HepG2 (cell line): ENCODE data around the gene EIF4G3. TPM values are rescaled to one million over a fixed set of nuclear protein-coding genes. Genes with fewer than 3 reads are reported as not detected.

Source experiments
- ATAC-seq: fragments of 200-7000 bp; cut with Tn5 transposase; 3 replicates; pipeline ENCODE4 v1.9.1; 2020; ENCODE audit warnings: mild to moderate bottlenecking, moderate library complexity
- BruUV-seq: library from RNA; stranded (reverse); fragments of 400-500 nt; replicated peaks from 2 replicates; lab custom pipeline; 2021; lab: Mats Ljungman, UMichigan
- CTCF ChIA-PET: fragments of 300-600 bp; formaldehyde crosslinking; extraction: SDS; loops from one replicate; lab custom pipeline; 2021; ENCODE audit warnings: low total read pairs, inconsistent platforms, low intra/inter-chr PET ratio; lab: Yijun Ruan, JAX
- POLR2A ChIA-PET: fragments of 350-600 bp; sonication (Branson Sonifier 250); formaldehyde crosslinking; loops from one replicate; lab custom pipeline; 2020; ENCODE audit warnings: antibody characterized with exemption, inconsistent platforms; lab: Yijun Ruan, JAX
- DNase-seq: peaks from one replicate; pipeline ENCODE4 v3.0.0-alpha.2; 2015; ENCODE audit warnings: low spot score
- FAIRE-seq: peaks from 3 replicates; lab custom pipeline; 2011; peaks lifted over from hg19 to GRCh38; lab: Jason Lieb, UNC
- H2AFZ ChIP-seq: one replicate; pipeline ENCODE4 v1.6.1; 2011; ENCODE audit warnings: low read length, inconsistent platforms
- H3K27ac ChIP-seq: fragments of 300-600 bp; 3 replicates; pipeline ENCODE4 v1.8.0; 2011; ENCODE audit warnings: mixed run types, mild to moderate bottlenecking, mixed read lengths, low read length, inconsistent platforms; ENCODE audit not compliant: insufficient read depth; ENCODE audit errors: extremely low read length
- H3K27me3 ChIP-seq, 2 experiments: fragments of 200-600 bp in 1 of 2; 2 replicates in 1 of 2; 3 replicates in 1 of 2; pipeline versions ENCODE4 v1.6.0 to v1.8.0; 2011; ENCODE audit warnings: low read length in 2 of 2, mild to moderate bottlenecking in 2 of 2, moderate library complexity in 2 of 2, inconsistent platforms in 1 of 2; ENCODE audit not compliant: insufficient read depth in 2 of 2, control insufficient read depth in 1 of 2
- H3K36me3 ChIP-seq, 2 experiments: fragments of 200-600 bp in 1 of 2; replicated peaks in 1 of 2; 2 replicates in 1 of 2; 3 replicates in 1 of 2; pipeline versions ENCODE4 v1.5.1 to v1.8.0; 2011; ENCODE audit warnings: low read length in 2 of 2, inconsistent platforms in 1 of 2; ENCODE audit not compliant: insufficient read depth in 2 of 2, control insufficient read depth in 1 of 2
- H3K4me1 ChIP-seq: 2 replicates; pipeline ENCODE4 v1.5.1; 2012; ENCODE audit warnings: low read length, inconsistent platforms; ENCODE audit not compliant: insufficient read depth
- H3K4me2 ChIP-seq: 2 replicates; pipeline ENCODE4 v1.6.0; 2011; ENCODE audit warnings: low read depth, low read length, inconsistent platforms
- H3K4me3 ChIP-seq, 3 experiments: fragments of 200-600 bp in 1 of 3; sonication (generic), shearing (Covaris generic) in 1 of 3; replicated peaks in 1 of 3; 2 replicates each; pipeline ENCODE4 v1.5.1; 2011 to 2016; ENCODE audit warnings: low read length in 3 of 3, inconsistent platforms in 2 of 3, low read depth in 2 of 3, mild to moderate bottlenecking in 2 of 3, control low read depth in 1 of 3, mixed read lengths in 1 of 3; ENCODE audit not compliant: insufficient read depth in 1 of 3
- H3K79me2 ChIP-seq: one replicate; pipeline ENCODE4 v1.6.1; 2011; ENCODE audit warnings: low read length, inconsistent platforms; ENCODE audit not compliant: insufficient read depth
- H3K9ac ChIP-seq: 2 replicates; pipeline ENCODE4 v1.6.0; 2011; ENCODE audit warnings: mild to moderate bottlenecking, low read depth, low read length, inconsistent platforms; ENCODE audit not compliant: insufficient read depth
- H3K9me3 ChIP-seq: 2 replicates; pipeline ENCODE4 v1.5.1; 2012; ENCODE audit warnings: mild to moderate bottlenecking, low read length
- H4K20me1 ChIP-seq: 2 replicates; pipeline ENCODE4 v1.6.0; 2011; ENCODE audit warnings: inconsistent platforms, mild to moderate bottlenecking, low read length, moderate library complexity; ENCODE audit not compliant: insufficient read depth
- ARID5B ChIP-seq: IDR thresholded peaks from 2 replicates; pipeline ENCODE4 v1.4.0; 2020; ENCODE audit warnings: mild to moderate bottlenecking, missing genetic modification reagents
- KDM5A ChIP-seq: fragments of 200-600 bp; sonication (generic); IDR thresholded peaks from 2 replicates; pipeline ENCODE4 v1.7.0; 2018; ENCODE audit warnings: antibody characterized with exemption, mild to moderate bottlenecking, low read length, borderline replicate concordance
- MAFF ChIP-seq: IDR thresholded peaks from 2 replicates; pipeline ENCODE4 v1.6.1; 2011; ENCODE audit warnings: low read depth, low read length, improper control_type of control experiment
- MIER2 ChIP-seq: IDR thresholded peaks from 2 replicates; pipeline ENCODE4 v1.6.1; 2016; ENCODE audit warnings: missing biosample characterization, missing genetic modification reagents
- PTBP1 ChIP-seq: fragments of 200-400 bp; formaldehyde crosslinking; IDR thresholded peaks from 2 replicates; pipeline ENCODE4 v1.6.1; 2018; ENCODE audit warnings: low read length, low read depth; ENCODE audit not compliant: poor library complexity, severe bottlenecking
- SRF ChIP-seq: IDR thresholded peaks from 2 replicates; pipeline ENCODE4 v1.6.1; 2011; ENCODE audit warnings: mild to moderate bottlenecking, low read depth, low read length, moderate library complexity
- STAT5B ChIP-seq: sonication (generic); formaldehyde crosslinking; IDR thresholded peaks from 2 replicates; pipeline ENCODE4 v1.4.0; 2020; ENCODE audit warnings: missing genetic modification reagents
- YY1 ChIP-seq: IDR thresholded peaks from 2 replicates; pipeline ENCODE4 v1.6.1; 2011; ENCODE audit warnings: low read length, low read depth, moderate library complexity, mild to moderate bottlenecking; ENCODE audit not compliant: insufficient read depth, insufficient replicate concordance
- ZC3H13 ChIP-seq: sonication (generic); formaldehyde crosslinking; IDR thresholded peaks from 2 replicates; pipeline ENCODE4 v1.8.1; 2023; ENCODE audit warnings: mild to moderate bottlenecking, missing genetic modification reagents, moderate library complexity
- ZNF546 ChIP-seq: sonication (generic); formaldehyde crosslinking; conservative IDR thresholded peaks from 2 replicates; pipeline ENCODE4 v1.8.1; 2023; ENCODE audit warnings: mild to moderate bottlenecking, missing genetic modification reagents
- ZNF761 ChIP-seq: sonication (generic); formaldehyde crosslinking; conservative IDR thresholded peaks from 2 replicates; pipeline ENCODE4 v1.4.0; 2020; ENCODE audit warnings: mild to moderate bottlenecking, missing genetic modification reagents
- ZNF782 ChIP-seq: sonication (generic); formaldehyde crosslinking; IDR thresholded peaks from 2 replicates; pipeline ENCODE4 v1.4.0; 2020; ENCODE audit warnings: missing genetic modification reagents, mild to moderate bottlenecking, borderline replicate concordance
- WGBS: methylation state at CpG from one replicate; pipeline ENCODE4 v1.1.6; 2017; ENCODE audit warnings: low lambda C conversion rate; 5-methylcytosine and 5-hydroxymethylcytosine counted together
- in situ Hi-C: cut with HindIII; loops from 2 replicates; pipeline ENCODE4 v1.10.0; 2017; ENCODE audit warnings: low pct_unique_long_range_greater_than_20kb; ENCODE audit not compliant: extremely low pct_ligation_motif_present
- intact Hi-C: fragments of 100-400 bp; cut with micrococcal nuclease; formaldehyde crosslinking; loops from one replicate; pipeline ENCODE4 v1.10.0; 2022; ENCODE audit not compliant: unreplicated experiment
- polyA plus RNA-seq, 8 experiments: library from polyadenylated mRNA; depleted of rRNA in 3 of 8; stranded (reverse) in 7 of 8; unstranded in 1 of 8; fragments of >200 nt; fragmentation: Illumina TruSeq in 4 of 8; extraction: Trizol in 4 of 8; gene quantifications; 2 replicates each; pipeline versions ENCODE4 v1.2.1 to v1.2.3, GENCODE V29; 2011 to 2016; ENCODE audit warnings: low read depth in 4 of 8, missing spikeins in 1 of 8, mixed read lengths in 1 of 8; ENCODE audit not compliant: insufficient read depth in 1 of 8
- total RNA-seq, 5 experiments: library from RNA; depleted of rRNA; stranded (reverse); fragments of >200 nt; fragmentation: Illumina TruSeq; extraction: Trizol; gene quantifications; 2 replicates each; pipeline ENCODE4 v1.2.3, GENCODE V29; 2016; ENCODE audit warnings: low read depth in 1 of 5

The EIF4G3 gene
- total and polyA plus RNA-seq, 2 of the 13 experiments (the other 11 are each of a cell fraction or from before 2014, with no cell fraction given) = 22.2 to 27.6 TPM

- in situ Hi-C loops = no loop called here
- Histone ChIP-seq H3K36me3 (peaks cover 3 to 9% of the 10 kb centered on the region in 2 experiments; a peak in 2 of 5 replicates), H3K4me2 (no peak overlapping the region), H3K9me3 (no peaks in the 10 kb centered on the region), H3K27ac (no peak overlapping the region), H2AFZ (no peak overlapping the region), H4K20me1 (no peaks in the 10 kb centered on the region), H3K4me3 (no peak overlapping the region), H3K27me3 (no peaks in the 10 kb centered on the region)
- intact Hi-C loops = no loop called here
- CTCF ChIA-PET = no interaction called here
- WGBS = 99% methylated on average over 4 of the region's 4 CpGs
- ATAC-seq = no peak
- TF ChIP-seq ZC3H13 (CRISPR knock-in tag) (no peak), ARID5B (CRISPR knock-in tag) (no peak), YY1 (no peak), ZNF761 (CRISPR knock-in tag) (no peak), SRF (no peak), STAT5B (CRISPR knock-in tag) (no peak), MAFF (no peak), ZNF546 (CRISPR knock-in tag) (no peak), MIER2 (CRISPR knock-in tag) (no peak), PTBP1 (no peak), ZNF782 (no peak), KDM5A (no peak)
- TF ChIP-seq, all 625 proteins: peak for 0
- POLR2A ChIA-PET = no interaction called here
- DNase-seq = no peak
- no TSS peak for BruUV-seq
- H3K4me1 ChIP-seq = no peaks in the 10 kb centered on the region
- no peak overlapping the region for H3K9ac ChIP-seq
- peaks cover 2% of the 10 kb centered on the region for H3K79me2 ChIP-seq
- FAIRE-seq = no peak
Observed at GRCh38 chr1:21143138-21143537, 33.6 kb downstream of the EIF4G3 start.
